ENCODE results near the gene TMEM43.

TMEM43 gene

GRCh38 chr3:14134291-14134690, 9.4 kb downstream of the TMEM43 start:
- WGBS (ENCODE audit: extremely low coverage, insufficient coverage, insufficient read length), result no CpG with 5 or more reads among the region's 6 CpGs
- Histone ChIP-seq H3K14ac (ENCODE audit: low read length) (no peak overlapping the region), H3K23ac (ENCODE audit: low read length) (no peak overlapping the region), H3K79me1 (ENCODE audit: low read length) (no peaks in the 10 kb centered on the region), H4K91ac (ENCODE audit: low read depth, low read length) (no peak overlapping the region), H3K36me3 (ENCODE audit: control insufficient read depth in 1 of 2, insufficient read depth in 2 of 2, low read length in 2 of 2) (peaks cover 71 to 88% of the 10 kb centered on the region in 2 experiments), H3K4me2 (ENCODE audit: low read length) (no peak overlapping the region), H3K27me3 (ENCODE audit: insufficient read depth, low read length) (no peaks in the 10 kb centered on the region), H3K27ac (ENCODE audit: low read depth, low read length) (no peak overlapping the region), H4K8ac (ENCODE audit: low read depth, low read length) (no peak overlapping the region), H3K18ac (ENCODE audit: low read length) (no peak overlapping the region), H3K4ac (ENCODE audit: low read depth, low read length) (no peak overlapping the region), H3K9me3 (ENCODE audit: insufficient read depth, low read depth, low read length) (peaks cover 4% of the 10 kb centered on the region), H2BK12ac (ENCODE audit: low read length) (no peak overlapping the region), H3K4me1 (ENCODE audit: control insufficient read depth in 1 of 2, insufficient read depth in 2 of 2, low read length in 2 of 2) (no peaks in the 10 kb centered on the region), H2AK5ac (ENCODE audit: low read length) (no peak overlapping the region), H2BK5ac (ENCODE audit: low read depth, low read length, poor library complexity) (no peak overlapping the region), H3K79me2 (ENCODE audit: control insufficient read depth, insufficient read depth, low read length, poor library complexity) (no peaks in the 10 kb centered on the region), H4K12ac (ENCODE audit: low read depth, low read length) (no peak overlapping the region), H3K4me3 (ENCODE audit: low read depth, low read length) (no peak overlapping the region), H3K9ac (ENCODE audit: low read length) (no peak overlapping the region), H2AFZ (ENCODE audit: insufficient read depth, low read length, poor library complexity) (no peak overlapping the region), H2BK120ac (ENCODE audit: insufficient read depth, low read length, poor library complexity) (no peak overlapping the region)
- DNase-seq, result no peak

- no peak overlapping the region for H3K14ac ChIP-seq (ENCODE audit: low read length)
Measured at GRCh38 chr3:14135581-14135980, 10.7 kb downstream of the TMEM43 start.

GRCh38 chr3:14137004-14137403, 12.2 kb downstream of the TMEM43 start:
- Histone ChIP-seq H4K91ac (ENCODE audit: low read depth, low read length) (no peak overlapping the region), H4K8ac (ENCODE audit: low read depth, low read length) (no peak overlapping the region), H3K79me2 (ENCODE audit: control insufficient read depth, insufficient read depth, low read length, poor library complexity) (no peaks in the 10 kb centered on the region), H3K79me1 (ENCODE audit: low read length) (no peaks in the 10 kb centered on the region), H2AFZ (ENCODE audit: insufficient read depth, low read length, poor library complexity) (no peak overlapping the region), H3K36me3 (ENCODE audit: control insufficient read depth in 1 of 2, insufficient read depth in 2 of 2, low read length in 2 of 2) (peaks cover 65 to 86% of the 10 kb centered on the region in 2 experiments), H3K27ac (ENCODE audit: low read depth, low read length) (no peak overlapping the region), H3K4me1 (ENCODE audit: control insufficient read depth in 1 of 2, insufficient read depth in 2 of 2, low read length in 2 of 2) (no peaks in the 10 kb centered on the region), H2AK5ac (ENCODE audit: low read length) (no peak overlapping the region), H3K4ac (ENCODE audit: low read depth, low read length) (no peak overlapping the region), H3K4me3 (ENCODE audit: low read depth, low read length) (no peak overlapping the region), H3K4me2 (ENCODE audit: low read length) (no peak overlapping the region), H3K18ac (ENCODE audit: low read length) (no peak overlapping the region), H3K9me3 (ENCODE audit: insufficient read depth, low read depth, low read length) (peaks cover 4% of the 10 kb centered on the region), H2BK12ac (ENCODE audit: low read length) (no peak overlapping the region), H2BK5ac (ENCODE audit: low read depth, low read length, poor library complexity) (no peak overlapping the region), H3K9ac (ENCODE audit: low read length) (no peak overlapping the region), H4K12ac (ENCODE audit: low read depth, low read length) (no peak overlapping the region), H2BK120ac (ENCODE audit: insufficient read depth, low read length, poor library complexity) (no peak overlapping the region), H3K14ac (ENCODE audit: low read length) (no peak overlapping the region), H3K27me3 (ENCODE audit: insufficient read depth, low read length) (no peaks in the 10 kb centered on the region), H3K23ac (ENCODE audit: low read length) (no peak overlapping the region)
- WGBS (ENCODE audit: extremely low coverage, insufficient coverage, insufficient read length), result no CpG with 5 or more reads among the region's 3 CpGs
- no peak for DNase-seq

More at GRCh38 chr3:14135581-14135980, 10.7 kb downstream of the TMEM43 start:
- no peak overlapping the region for H2BK5ac ChIP-seq (ENCODE audit: low read depth, low read length, poor library complexity)
- H3K23ac ChIP-seq (ENCODE audit: low read length), result no peak overlapping the region
- no peaks in the 10 kb centered on the region for H3K4me1 ChIP-seq (ENCODE audit: control insufficient read depth in 1 of 2, insufficient read depth in 2 of 2, low read length in 2 of 2)
- no peak overlapping the region for H2BK120ac ChIP-seq (ENCODE audit: insufficient read depth, low read length, poor library complexity)
- no peak overlapping the region for H3K9ac ChIP-seq (ENCODE audit: low read length)
- H3K36me3 ChIP-seq (ENCODE audit: control insufficient read depth in 1 of 2, insufficient read depth in 2 of 2, low read length in 2 of 2), result peaks cover 69 to 89% of the 10 kb centered on the region in 2 experiments
- no peaks in the 10 kb centered on the region for H3K79me1 ChIP-seq (ENCODE audit: low read length)
- no peak overlapping the region for H2BK12ac ChIP-seq (ENCODE audit: low read length)
- no peak overlapping the region for H3K4me3 ChIP-seq (ENCODE audit: low read depth, low read length)
- H3K9me3 ChIP-seq (ENCODE audit: insufficient read depth, low read depth, low read length), result peaks cover 4% of the 10 kb centered on the region
- no peaks in the 10 kb centered on the region for H3K27me3 ChIP-seq (ENCODE audit: insufficient read depth, low read length)
- no peak overlapping the region for H3K4ac ChIP-seq (ENCODE audit: low read depth, low read length)
- H4K91ac ChIP-seq (ENCODE audit: low read depth, low read length), result no peak overlapping the region
- no CpG with 5 or more reads among the region's 11 CpGs for WGBS (ENCODE audit: extremely low coverage, insufficient coverage, insufficient read length)
- H4K12ac ChIP-seq (ENCODE audit: low read depth, low read length), result no peak overlapping the region
- no peak overlapping the region for H3K27ac ChIP-seq (ENCODE audit: low read depth, low read length)
- H2AFZ ChIP-seq (ENCODE audit: insufficient read depth, low read length, poor library complexity), result no peak overlapping the region
- H4K8ac ChIP-seq (ENCODE audit: low read depth, low read length), result no peak overlapping the region
- DNase-seq, result no peak
- no peak overlapping the region for H3K18ac ChIP-seq (ENCODE audit: low read length)
- H2AK5ac ChIP-seq (ENCODE audit: low read length), result no peak overlapping the region
- no peak overlapping the region for H3K4me2 ChIP-seq (ENCODE audit: low read length)
- H3K79me2 ChIP-seq (ENCODE audit: control insufficient read depth, insufficient read depth, low read length, poor library complexity), result no peaks in the 10 kb centered on the region

GRCh38 chr3:14137445-14137844, 12.6 kb downstream of the TMEM43 start:
- H3K27me3 ChIP-seq (ENCODE audit: insufficient read depth, low read length), result no peaks in the 10 kb centered on the region
- no peak overlapping the region for H3K4ac ChIP-seq (ENCODE audit: low read depth, low read length)
- H3K4me2 ChIP-seq (ENCODE audit: low read length), result no peak overlapping the region
- no peak overlapping the region for H3K27ac ChIP-seq (ENCODE audit: low read depth, low read length)
- no peak overlapping the region for H2AFZ ChIP-seq (ENCODE audit: insufficient read depth, low read length, poor library complexity)
- no peak overlapping the region for H4K91ac ChIP-seq (ENCODE audit: low read depth, low read length)
- no peak overlapping the region for H3K18ac ChIP-seq (ENCODE audit: low read length)
- H3K79me1 ChIP-seq (ENCODE audit: low read length), result no peaks in the 10 kb centered on the region
- no peak overlapping the region for H2BK12ac ChIP-seq (ENCODE audit: low read length)
- peaks cover 4% of the 10 kb centered on the region for H3K9me3 ChIP-seq (ENCODE audit: insufficient read depth, low read depth, low read length)
- no peak overlapping the region for H2BK5ac ChIP-seq (ENCODE audit: low read depth, low read length, poor library complexity)
- no peak overlapping the region for H2BK120ac ChIP-seq (ENCODE audit: insufficient read depth, low read length, poor library complexity)
- H3K9ac ChIP-seq (ENCODE audit: low read length), result no peak overlapping the region
- H3K4me3 ChIP-seq (ENCODE audit: low read depth, low read length), result no peak overlapping the region
- H3K36me3 ChIP-seq (ENCODE audit: control insufficient read depth in 1 of 2, insufficient read depth in 2 of 2, low read length in 2 of 2), result peaks cover 62 to 83% of the 10 kb centered on the region in 2 experiments
- no peak overlapping the region for H4K12ac ChIP-seq (ENCODE audit: low read depth, low read length)
- H3K79me2 ChIP-seq (ENCODE audit: control insufficient read depth, insufficient read depth, low read length, poor library complexity), result no peaks in the 10 kb centered on the region
- no peak overlapping the region for H4K8ac ChIP-seq (ENCODE audit: low read depth, low read length)
- H3K14ac ChIP-seq (ENCODE audit: low read length), result no peak overlapping the region
- no CpG with 5 or more reads among the region's 3 CpGs for WGBS (ENCODE audit: extremely low coverage, insufficient coverage, insufficient read length)
- no peak overlapping the region for H3K23ac ChIP-seq (ENCODE audit: low read length)
- no peak for DNase-seq
- H2AK5ac ChIP-seq (ENCODE audit: low read length), result no peak overlapping the region
- no peaks in the 10 kb centered on the region for H3K4me1 ChIP-seq (ENCODE audit: control insufficient read depth in 1 of 2, insufficient read depth in 2 of 2, low read length in 2 of 2)
